GM23248 (cell line): ENCODE results near the gene DPYD. TPM values are rescaled to one million over a fixed set of nuclear protein-coding genes. Genes with fewer than 3 reads are reported as not detected.
A peak's percentile ranks its signal among the peaks of the same experiment; 100 is the strongest.

Experiments used
- DNase-seq: peaks from one replicate; pipeline ENCODE4 v3.0.0-alpha.2; 2015
- H2AFZ ChIP-seq: fragments of 200-600 bp; sonication (generic); 2 replicates; pipeline ENCODE4 v1.6.1; 2016; ENCODE audit warnings: antibody characterized with exemption
- H3F3A ChIP-seq: fragments of 200-600 bp; sonication (generic); 2 replicates; pipeline ENCODE4 v1.6.1; 2016; ENCODE audit warnings: mild to moderate bottlenecking, antibody characterized with exemption, mixed run types; ENCODE audit not compliant: insufficient read depth
- H3K27ac ChIP-seq: fragments of 200-600 bp; sonication (generic); 2 replicates; pipeline ENCODE4 v1.5.1; 2016; ENCODE audit warnings: mild to moderate bottlenecking
- H3K27me3 ChIP-seq: fragments of 200-600 bp; sonication (generic); replicated peaks from 2 replicates; pipeline ENCODE4 v1.6.1; 2016; ENCODE audit warnings: mild to moderate bottlenecking; ENCODE audit not compliant: insufficient read depth
- H3K36me3 ChIP-seq: fragments of 200-600 bp; sonication (generic); 2 replicates; pipeline ENCODE4 v1.6.1; 2016; ENCODE audit warnings: low read depth, mild to moderate bottlenecking
- H3K4me1 ChIP-seq: fragments of 200-600 bp; sonication (generic); 2 replicates; pipeline ENCODE4 v1.6.1; 2016; ENCODE audit warnings: mild to moderate bottlenecking; ENCODE audit not compliant: insufficient read depth
- H3K4me2 ChIP-seq: fragments of 200-600 bp; sonication (generic); one replicate; pipeline ENCODE4 v1.6.1; 2016; ENCODE audit warnings: mild to moderate bottlenecking; ENCODE audit not compliant: unreplicated experiment
- H3K4me3 ChIP-seq: fragments of 200-600 bp; sonication (generic); 2 replicates; pipeline ENCODE4 v1.5.1; 2016; ENCODE audit warnings: mild to moderate bottlenecking
- H3K79me2 ChIP-seq: fragments of 200-600 bp; sonication (generic); 2 replicates; pipeline ENCODE4 v1.6.1; 2016; ENCODE audit warnings: mild to moderate bottlenecking; ENCODE audit not compliant: insufficient read depth
- H3K9ac ChIP-seq: fragments of 200-600 bp; sonication (generic); 2 replicates; pipeline ENCODE4 v1.6.1; 2016; ENCODE audit warnings: mild to moderate bottlenecking
- H3K9me2 ChIP-seq: fragments of 200-600 bp; sonication (generic); 2 replicates; pipeline ENCODE4 v1.6.1; 2016; ENCODE audit warnings: mixed run types, mild to moderate bottlenecking, moderate library complexity; ENCODE audit not compliant: insufficient read depth
- H3K9me3 ChIP-seq: fragments of 200-600 bp; sonication (generic); one replicate; pipeline ENCODE4 v1.6.1; 2017; ENCODE audit warnings: low read depth
- H4K20me1 ChIP-seq: fragments of 200-600 bp; sonication (generic); 2 replicates; pipeline ENCODE4 v1.6.0; 2016; ENCODE audit not compliant: insufficient read depth
- EZH2 ChIP-seq: fragments of 200-600 bp; sonication (generic); IDR thresholded peaks from 2 replicates; pipeline ENCODE4 v1.6.1; 2018; ENCODE audit warnings: antibody characterized with exemption, mild to moderate bottlenecking; ENCODE audit not compliant: insufficient read depth, poor library complexity, severe bottlenecking
- EZH2phosphoT487 ChIP-seq: fragments of 200-600 bp; sonication (generic); IDR thresholded peaks from 2 replicates; pipeline ENCODE4 v1.6.1; 2018; ENCODE audit warnings: antibody characterized with exemption, moderate library complexity, mild to moderate bottlenecking, low read depth; ENCODE audit not compliant: insufficient read depth
- WGBS, 2 experiments: methylation state at CpG; one replicate each; pipeline ENCODE4 v1.1.6; 2015 to 2017; ENCODE audit warnings: low lambda C conversion rate in 2 of 2, low coverage in 1 of 2; ENCODE audit errors: missing lambda C conversion rate in 2 of 2; 5-methylcytosine and 5-hydroxymethylcytosine counted together
- in situ Hi-C: fragments of 300-500 bp; cut with MboI; formaldehyde crosslinking; loops from 2 replicates; pipeline ENCODE4 v1.15.0; 2020
- polyA plus RNA-seq: library from polyadenylated mRNA; unstranded; fragments of >200 nt; fragmentation: Nextera tagmentation; extraction: Ambion mirVana; gene quantifications from 2 replicates; pipeline ENCODE4 v1.2.1, GENCODE V29; 2016
- total RNA-seq: library from RNA; depleted of rRNA; stranded (reverse); fragments of >200 nt; shearing (Covaris generic); gene quantifications from 2 replicates; pipeline ENCODE4 v1.2.3, GENCODE V29; 2014

DPYD gene
- total and polyA plus RNA-seq, 2 experiments from 2014 or later, result 38.4 to 70.7 TPM

GRCh38 chr1:97192872-97193572, 727.8 kb downstream of the DPYD start:
- H3K9me2 ChIP-seq, result no peaks in the 10 kb centered on the region
- H4K20me1 ChIP-seq, result no peaks in the 10 kb centered on the region
- TF ChIP-seq EZH2phosphoT487 (no peak), EZH2 (no peak)
- peaks cover 18% of the 10 kb centered on the region for H3F3A ChIP-seq
- no peaks in the 10 kb centered on the region for H3K36me3 ChIP-seq
- H2AFZ ChIP-seq, result no peak overlapping the region
- H3K9me3 ChIP-seq, result no peaks in the 10 kb centered on the region
- WGBS, 2 experiments, result 59 to 63% methylated on average over 4 of the region's 4 CpGs
- peak overlapping the region; percentile 43 for H3K4me2 ChIP-seq
- peak overlapping the region; percentile 69 for H3K27ac ChIP-seq
- peak overlapping the region; percentile 40; the same call in 1 of the 2 replicates for H3K4me3 ChIP-seq
- no peaks in the 10 kb centered on the region for H3K27me3 ChIP-seq
- no peaks in the 10 kb centered on the region for H3K79me2 ChIP-seq
- H3K9ac ChIP-seq, result peak overlapping the region; percentile 20
- H3K4me1 ChIP-seq, result peaks cover 21% of the 10 kb centered on the region
- in situ Hi-C loops, result no loop called here
- DNase-seq, result peak; percentile 92

GRCh38 chr1:97190326-97190725, 730.5 kb downstream of the DPYD start:
- Histone ChIP-seq H3K4me3 (no peak overlapping the region), H3F3A (peaks cover 18% of the 10 kb centered on the region), H3K4me1 (peaks cover 21% of the 10 kb centered on the region), H3K79me2 (no peaks in the 10 kb centered on the region), H3K9me3 (no peaks in the 10 kb centered on the region), H3K27me3 (no peaks in the 10 kb centered on the region), H3K27ac (no peak overlapping the region), H3K9ac (no peak overlapping the region), H3K36me3 (no peaks in the 10 kb centered on the region), H3K4me2 (no peak overlapping the region), H4K20me1 (no peaks in the 10 kb centered on the region), H2AFZ (no peak overlapping the region), H3K9me2 (no peaks in the 10 kb centered on the region)
- DNase-seq, result peak; percentile 65
- TF ChIP-seq EZH2phosphoT487, result no peak
- no peak for TF ChIP-seq EZH2
- in situ Hi-C loops, result no loop called here

DNA sequence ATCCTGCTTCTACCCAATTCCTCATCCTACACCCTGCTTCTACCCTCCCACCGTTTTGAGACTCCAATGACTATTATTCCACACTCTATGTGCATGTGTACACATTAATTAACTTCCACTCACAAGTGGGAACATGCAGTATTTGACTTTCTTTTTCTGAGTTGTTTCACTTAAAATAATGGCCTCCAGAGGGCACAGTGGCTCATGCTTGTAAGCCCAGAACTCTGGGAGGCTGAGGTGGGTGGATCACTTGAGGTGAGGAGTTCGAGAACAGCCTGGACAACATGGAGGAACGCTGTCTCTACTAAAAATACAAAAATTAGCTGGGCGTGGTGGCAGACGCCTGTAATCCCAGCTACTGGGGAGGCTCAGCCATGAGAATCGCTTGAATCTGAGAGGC, 734.5 kb downstream of the DPYD start:
- Histone ChIP-seq H3K79me2 (no peaks in the 10 kb centered on the region), H4K20me1 (no peaks in the 10 kb centered on the region), H3K36me3 (0 out of 2 replicates have a peak, but pooled peaks cover 4% of the 10 kb centered on the region), H3F3A (no peaks in the 10 kb centered on the region), H3K4me3 (no peak overlapping the region), H3K9me3 (no peaks in the 10 kb centered on the region), H3K4me2 (no peak overlapping the region), H3K9ac (no peak overlapping the region), H3K9me2 (no peaks in the 10 kb centered on the region), H2AFZ (no peak overlapping the region), H3K4me1 (peaks cover 12% of the 10 kb centered on the region), H3K27ac (no peak overlapping the region), H3K27me3 (no peaks in the 10 kb centered on the region)
- TF ChIP-seq EZH2phosphoT487 (no peak), EZH2 (no peak)
- WGBS, 2 experiments, result 84 to 91% methylated on average over 6 of the region's 6 CpGs
- peak; percentile 10 for DNase-seq
- in situ Hi-C loops, result no loop called here

GRCh38 chr1:97174039-97174704, 746.7 kb downstream of the DPYD start:
- Histone ChIP-seq H3F3A (no peaks in the 10 kb centered on the region), H3K27ac (no peak overlapping the region), H3K36me3 (no peaks in the 10 kb centered on the region), H2AFZ (no peak overlapping the region), H3K4me3 (no peak overlapping the region), H3K9ac (no peak overlapping the region), H3K79me2 (no peaks in the 10 kb centered on the region), H3K27me3 (no peaks in the 10 kb centered on the region), H3K9me2 (no peaks in the 10 kb centered on the region), H3K4me2 (no peak overlapping the region), H4K20me1 (no peaks in the 10 kb centered on the region), H3K9me3 (no peaks in the 10 kb centered on the region), H3K4me1 (no peaks in the 10 kb centered on the region)
- in situ Hi-C loops, result no loop called here
- DNase-seq, result peak; percentile 10
- 50 to 57% methylated on average over 4 of the region's 4 CpGs for WGBS, 2 experiments
- no peak for TF ChIP-seq EZH2phosphoT487
- no peak for TF ChIP-seq EZH2
